SK-N-SH (cell line): ENCODE measurements around the gene TMEM221. TPM values are rescaled to one million over a fixed set of nuclear protein-coding genes. Genes with fewer than 3 reads are reported as not detected.
A peak's percentile ranks its signal among the peaks of the same experiment; 100 is the strongest.

Experiments used
- CTCF ChIA-PET: fragments of 300-600, 350-600 bp; formaldehyde crosslinking; extraction: SDS; loops from one replicate; lab custom pipeline; 2021; lab: Yijun Ruan, JAX
- POLR2A ChIA-PET: fragments of 350-600 bp; sonication (Branson Sonifier 250); formaldehyde crosslinking; extraction: SDS; loops from one replicate; lab custom pipeline; 2020; ENCODE audit warnings: antibody characterized with exemption, inconsistent platforms; lab: Yijun Ruan, JAX
- DNase-seq: peaks from one replicate; pipeline ENCODE4 v3.0.0; 2012
- H2AFZ ChIP-seq: fragments of 200-600 bp; sonication (generic); 2 replicates; pipeline ENCODE4 v1.8.1; 2016; ENCODE audit warnings: antibody characterized with exemption, mild to moderate bottlenecking, low read depth
- H3F3A ChIP-seq: fragments of 200-600 bp; sonication (generic); replicated peaks from 2 replicates; pipeline ENCODE3; 2016; ENCODE audit warnings: antibody characterized with exemption, mild to moderate bottlenecking; ENCODE audit not compliant: insufficient read depth
- H3K27ac ChIP-seq, 2 experiments: fragments of 200-500 bp in 1 of 2; fragments of 200-600 bp in 1 of 2; sonication (Bioruptor generic) in 1 of 2; sonication (generic), shearing (Covaris generic) in 1 of 2; 2 replicates each; pipeline versions ENCODE4 v1.5.1 to v1.6.1; 2014 to 2016; ENCODE audit warnings: low read depth in 2 of 2, inconsistent platforms in 1 of 2, low read length in 1 of 2, mild to moderate bottlenecking in 1 of 2, mixed read lengths in 1 of 2
- H3K27me3 ChIP-seq: fragments of 200-600 bp; sonication (generic), shearing (Covaris generic); 2 replicates; pipeline ENCODE4 v1.6.1; 2016; ENCODE audit warnings: mixed run types; ENCODE audit not compliant: insufficient read depth
- H3K36me3 ChIP-seq, 2 experiments: fragments of 200-500 bp in 1 of 2; fragments of 200-600 bp in 1 of 2; sonication (Bioruptor generic) in 1 of 2; sonication (generic) in 1 of 2; replicated peaks in 1 of 2; 2 replicates each; pipeline versions ENCODE3 to v1.5.1; 2014 to 2016; ENCODE audit warnings: low read length in 1 of 2, mild to moderate bottlenecking in 1 of 2; ENCODE audit not compliant: insufficient read depth in 2 of 2, control insufficient read depth in 1 of 2
- H3K4me1 ChIP-seq, 2 experiments: fragments of 200-500 bp in 1 of 2; fragments of 200-600 bp in 1 of 2; sonication (Bioruptor generic) in 1 of 2; sonication (generic), shearing (Covaris generic) in 1 of 2; 2 replicates each; pipeline versions ENCODE4 v1.5.1 to v1.6.1; 2014 to 2016; ENCODE audit warnings: low read depth in 1 of 2, low read length in 1 of 2, mixed run types in 1 of 2; ENCODE audit not compliant: insufficient read depth in 2 of 2, control insufficient read depth in 1 of 2
- H3K4me2 ChIP-seq: fragments of 200-600 bp; sonication (generic), shearing (Covaris generic); 2 replicates; pipeline ENCODE4 v1.6.1; 2017; ENCODE audit warnings: mixed run types
- H3K4me3 ChIP-seq, 2 experiments: fragments of 200-500 bp in 1 of 2; fragments of 200-600 bp in 1 of 2; sonication (Bioruptor generic) in 1 of 2; sonication (generic), shearing (Covaris generic) in 1 of 2; 2 replicates each; pipeline versions ENCODE4 v1.5.1 to v1.8.1; 2014 to 2016; ENCODE audit warnings: low read depth in 2 of 2, inconsistent platforms in 1 of 2, low read length in 1 of 2, mild to moderate bottlenecking in 1 of 2, mixed read lengths in 1 of 2, moderate library complexity in 1 of 2
- H3K79me2 ChIP-seq: fragments of 200-600 bp; sonication (generic); 2 replicates; pipeline ENCODE4 v1.8.1; 2017; ENCODE audit warnings: mild to moderate bottlenecking; ENCODE audit not compliant: insufficient read depth
- H3K9ac ChIP-seq: fragments of 200-600 bp; sonication (generic); 2 replicates; pipeline ENCODE4 v1.6.1; 2017; ENCODE audit warnings: mixed run types
- H3K9me2 ChIP-seq: fragments of 200-600 bp; sonication (generic); 2 replicates; pipeline ENCODE4 v1.6.1; 2017; ENCODE audit warnings: mixed run types
- H3K9me3 ChIP-seq: fragments of 200-600 bp; sonication (generic); 2 replicates; pipeline ENCODE4 v1.6.1; 2017; ENCODE audit warnings: mixed run types, mild to moderate bottlenecking, moderate library complexity
- H4K20me1 ChIP-seq: fragments of 200-600 bp; sonication (generic); 2 replicates; pipeline ENCODE4 v1.6.1; 2017; ENCODE audit warnings: mild to moderate bottlenecking, mixed run types; ENCODE audit not compliant: insufficient read depth
- IRF3 ChIP-seq: fragments of 150-350 bp; IDR thresholded peaks from 2 replicates; pipeline ENCODE4 v1.6.1; 2016; ENCODE audit warnings: mild to moderate bottlenecking, low read depth, low read length
- JUND ChIP-seq: IDR thresholded peaks from 2 replicates; pipeline ENCODE4 v1.4.0; 2012
- MAX ChIP-seq: IDR thresholded peaks from 2 replicates; pipeline ENCODE4 v1.4.0; 2012; ENCODE audit warnings: low read depth
- MEF2A ChIP-seq: IDR thresholded peaks from 2 replicates; pipeline ENCODE4 v1.4.0; 2012; ENCODE audit warnings: low read depth, borderline replicate concordance
- MXI1 ChIP-seq: IDR thresholded peaks from 2 replicates; pipeline ENCODE4 v1.6.1; 2012; ENCODE audit warnings: mild to moderate bottlenecking, low read depth, low read length, improper control_type of control experiment
- RCOR1 ChIP-seq: fragments of 150-350 bp; IDR thresholded peaks from 2 replicates; pipeline ENCODE4 v1.6.1; 2017; ENCODE audit warnings: antibody characterized with exemption, low read length
- RXRA ChIP-seq: IDR thresholded peaks from 2 replicates; pipeline ENCODE4 v1.4.0; 2012; ENCODE audit warnings: low read depth, mild to moderate bottlenecking, borderline replicate concordance
- SIN3A ChIP-seq: IDR thresholded peaks from 2 replicates; pipeline ENCODE4 v1.6.1; 2012; ENCODE audit warnings: low read depth, mild to moderate bottlenecking, low read length, moderate library complexity, borderline replicate concordance
- SMC3 ChIP-seq: IDR thresholded peaks from 2 replicates; pipeline ENCODE4 v1.6.1; 2012; ENCODE audit warnings: low read depth, low read length, improper control_type of control experiment
- TAF1 ChIP-seq: IDR thresholded peaks from 2 replicates; pipeline ENCODE4 v1.6.1; 2012; ENCODE audit warnings: low read depth, mild to moderate bottlenecking, low read length, moderate library complexity, borderline replicate concordance
- TEAD4 ChIP-seq: IDR thresholded peaks from 2 replicates; pipeline ENCODE4 v1.4.0; 2012; ENCODE audit warnings: mild to moderate bottlenecking, borderline replicate concordance; ENCODE audit not compliant: insufficient read depth
- USF1 ChIP-seq: IDR thresholded peaks from 2 replicates; pipeline ENCODE4 v1.4.0; 2012; ENCODE audit warnings: low read depth, borderline replicate concordance
- USF2 ChIP-seq: fragments of 150-350 bp; IDR thresholded peaks from 2 replicates; pipeline ENCODE4 v1.6.1; 2017; ENCODE audit warnings: antibody characterized with exemption, low read length, low read depth, borderline replicate concordance
- ZBTB33 ChIP-seq: IDR thresholded peaks from 2 replicates; pipeline ENCODE4 v1.4.0; 2012; ENCODE audit warnings: low read depth, borderline replicate concordance
- WGBS: methylation state at CpG from one replicate; pipeline ENCODE4 v1.1.6; 2017; ENCODE audit warnings: low lambda C conversion rate; 5-methylcytosine and 5-hydroxymethylcytosine counted together
- polyA plus RNA-seq, 3 experiments: library from polyadenylated mRNA; depleted of rRNA; stranded (reverse); fragments of >200 nt; gene quantifications; 2 replicates each; pipeline ENCODE4 v1.2.3, GENCODE V29; 2012

Gene TMEM221
- polyA plus RNA-seq, 1 of the 3 experiments (the other 2 are of a cell fraction): 0.62 TPM

- 33% methylated on average over 29 of the region's 36 CpGs for WGBS
- CTCF ChIA-PET: interaction anchor here (0.6 to 1.7 kb wide), 5 partner anchors 12 to 58 kb away, joined by 3 to 8 read pairs (median 3); partner anchors contain the start of gene MVB12A
- no peak overlapping the region for H2AFZ ChIP-seq
Measured at GRCh38 chr19:17402982-17403855, 45.2 kb downstream of the TMEM221 start.

More at GRCh38 chr19:17402982-17403855, 45.2 kb downstream of the TMEM221 start:
- POLR2A ChIA-PET: interaction anchor here (1.2 kb wide), 1 partner anchor 12 kb away, joined by 4 read pairs; no protein-coding TSS in a partner anchor
- Histone ChIP-seq H3K4me3 (peak overlapping the region in 1 of 2 experiments; percentile 28; a peak in 2 of 4 replicates), H3K4me1 (peaks cover 0 to 23% of the 10 kb centered on the region in 2 experiments; a peak in 1 of 4 replicates), H3K9ac (no peak overlapping the region), H3K9me3 (no peaks in the 10 kb centered on the region), H3K27me3 (no peaks in the 10 kb centered on the region), H3K4me2 (no peak overlapping the region), H3F3A (no peaks in the 10 kb centered on the region), H3K36me3 (no peaks in the 10 kb centered on the region), H3K79me2 (no peaks in the 10 kb centered on the region), H3K9me2 (no peaks in the 10 kb centered on the region), H4K20me1 (no peaks in the 10 kb centered on the region), H3K27ac (no peak overlapping the region; a peak in 1 of 4 replicates)
- no peak for TF ChIP-seq MAX
- no peak for TF ChIP-seq USF2
- TF ChIP-seq JUND: no peak
- TF ChIP-seq TAF1: no peak
- no peak for TF ChIP-seq SIN3A
- TF ChIP-seq SMC3: no peak
- no peak for TF ChIP-seq RCOR1
- TF ChIP-seq IRF3: no peak
- no peak for TF ChIP-seq MXI1
- no peak for TF ChIP-seq USF1
- no peak for TF ChIP-seq RXRA
- TF ChIP-seq ZBTB33: no peak
- no peak for TF ChIP-seq TEAD4
- TF ChIP-seq MEF2A: no peak
- peak; percentile 98 for DNase-seq
